HS-27A (cell line): ENCODE data around the gene CDKN1C.
"Not testable (repeated sequence)": the region's sequence is repeated elsewhere in the genome, so short reads cannot be mapped to it uniquely, and the experiment has no call there.

Experiments
- DNase-seq: peaks from one replicate; pipeline ENCODE4 v3.0.0-alpha.2; 2012; ENCODE audit warnings: low read depth, missing footprints

CDKN1C gene

GRCh38 chr11:2909133-2909902 is 23.7 kb upstream of the CDKN1C start:
- no peak for DNase-seq

GRCh38 chr11:2908130-2908529 is 22.6 kb upstream of the CDKN1C start:
- DNase-seq = no peak

GRCh38 chr11:2905299-2905698 is 19.7 kb upstream of the CDKN1C start:
- not testable (repeated sequence) for DNase-seq

- no peak for DNase-seq
Observed at GRCh38 chr11:2904153-2905052, 18.8 kb upstream of the CDKN1C start.

- DNase-seq = no peak
Observed at GRCh38 chr11:2903672-2904011, 18.1 kb upstream of the CDKN1C start.

- DNase-seq = no peak
Observed at GRCh38 chr11:2902784-2903671, 17.5 kb upstream of the CDKN1C start.

GRCh38 chr11:2901854-2902783 is 16.5 kb upstream of the CDKN1C start:
- peak; percentile 69 for DNase-seq

GRCh38 chr11:2901196-2901796 is 15.7 kb upstream of the CDKN1C start:
- no peak for DNase-seq

- no peak for DNase-seq
Observed at GRCh38 chr11:2899080-2899783, 13.7 kb upstream of the CDKN1C start.

GRCh38 chr11:2898366-2899079 is 12.9 kb upstream of the CDKN1C start:
- DNase-seq = peak; percentile 77

- DNase-seq = no peak
Observed at GRCh38 chr11:2897048-2897447, 11.5 kb upstream of the CDKN1C start.

GRCh38 chr11:2896047-2896446 is 10.5 kb upstream of the CDKN1C start:
- no peak for DNase-seq

GRCh38 chr11:2893935-2894334 is 8.4 kb upstream of the CDKN1C start:
- DNase-seq = no peak

- DNase-seq = no peak
Observed at GRCh38 chr11:2892967-2893528, 7.5 kb upstream of the CDKN1C start.

GRCh38 chr11:2892215-2892966 is 6.8 kb upstream of the CDKN1C start:
- peak; percentile 55 for DNase-seq

GRCh38 chr11:2891326-2892214 is 6.0 kb upstream of the CDKN1C start:
- DNase-seq = no peak
